Measurements from ENCODE around the gene DDO.

DDO gene, protein sequence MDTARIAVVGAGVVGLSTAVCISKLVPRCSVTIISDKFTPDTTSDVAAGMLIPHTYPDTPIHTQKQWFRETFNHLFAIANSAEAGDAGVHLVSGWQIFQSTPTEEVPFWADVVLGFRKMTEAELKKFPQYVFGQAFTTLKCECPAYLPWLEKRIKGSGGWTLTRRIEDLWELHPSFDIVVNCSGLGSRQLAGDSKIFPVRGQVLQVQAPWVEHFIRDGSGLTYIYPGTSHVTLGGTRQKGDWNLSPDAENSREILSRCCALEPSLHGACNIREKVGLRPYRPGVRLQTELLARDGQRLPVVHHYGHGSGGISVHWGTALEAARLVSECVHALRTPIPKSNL

DNA sequence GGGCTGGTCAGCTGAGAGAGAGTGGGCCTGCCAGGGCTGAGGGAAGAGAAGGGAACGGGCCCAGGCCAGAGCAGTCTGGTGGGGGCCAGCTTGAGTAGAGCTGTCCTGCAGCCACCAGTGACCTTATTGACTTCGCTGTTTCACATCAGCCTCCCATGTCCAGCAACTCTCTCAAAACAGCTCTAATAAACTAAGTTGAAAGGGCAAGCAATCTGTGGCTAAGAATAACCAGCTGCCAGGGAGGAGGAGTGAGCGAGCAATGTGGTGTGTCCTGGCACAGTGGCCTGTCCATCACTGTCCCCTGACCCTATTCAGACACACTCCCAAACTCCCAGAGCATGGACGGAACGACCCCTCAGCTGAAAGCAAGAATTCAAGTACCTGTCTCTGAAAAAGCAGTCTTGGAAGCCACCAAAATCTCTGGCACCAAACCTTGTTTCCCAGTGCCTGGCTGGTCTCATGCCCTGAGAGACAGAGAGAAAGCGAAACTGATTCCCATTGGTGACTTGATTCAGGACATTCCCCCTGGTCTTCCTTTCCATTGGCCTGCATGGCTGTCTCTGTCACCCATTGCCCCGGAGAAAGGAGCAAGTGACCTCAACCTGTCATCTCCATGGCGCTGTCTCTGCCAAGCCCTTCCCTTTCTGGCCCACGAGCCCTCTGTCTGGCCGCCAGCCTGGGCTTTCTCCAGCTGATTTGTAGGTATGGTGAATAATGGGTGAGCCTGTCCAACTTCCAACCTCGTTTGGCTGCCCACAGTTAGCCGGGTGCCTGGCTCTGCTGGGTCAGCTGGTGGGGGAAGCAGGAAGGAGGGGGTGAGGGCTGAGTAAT is at the start of gene DDO:
Gene DDO, minus strand, starts transcription at position 490 of the 831 bp plus-strand sequence. CDS start 2,113 bp downstream, outside the sequence.
- no peak for DNase-seq
- H3K4me3 ChIP-seq (ENCODE audit: low read depth, low read length) = no peak within 1 kb of the TSS
- no peak within 1 kb of the TSS for H3K27ac ChIP-seq
- H3K27me3 ChIP-seq (replicated peaks) = no peaks in the 10 kb centered on the region
- TF ChIP-seq, protein P1, sequence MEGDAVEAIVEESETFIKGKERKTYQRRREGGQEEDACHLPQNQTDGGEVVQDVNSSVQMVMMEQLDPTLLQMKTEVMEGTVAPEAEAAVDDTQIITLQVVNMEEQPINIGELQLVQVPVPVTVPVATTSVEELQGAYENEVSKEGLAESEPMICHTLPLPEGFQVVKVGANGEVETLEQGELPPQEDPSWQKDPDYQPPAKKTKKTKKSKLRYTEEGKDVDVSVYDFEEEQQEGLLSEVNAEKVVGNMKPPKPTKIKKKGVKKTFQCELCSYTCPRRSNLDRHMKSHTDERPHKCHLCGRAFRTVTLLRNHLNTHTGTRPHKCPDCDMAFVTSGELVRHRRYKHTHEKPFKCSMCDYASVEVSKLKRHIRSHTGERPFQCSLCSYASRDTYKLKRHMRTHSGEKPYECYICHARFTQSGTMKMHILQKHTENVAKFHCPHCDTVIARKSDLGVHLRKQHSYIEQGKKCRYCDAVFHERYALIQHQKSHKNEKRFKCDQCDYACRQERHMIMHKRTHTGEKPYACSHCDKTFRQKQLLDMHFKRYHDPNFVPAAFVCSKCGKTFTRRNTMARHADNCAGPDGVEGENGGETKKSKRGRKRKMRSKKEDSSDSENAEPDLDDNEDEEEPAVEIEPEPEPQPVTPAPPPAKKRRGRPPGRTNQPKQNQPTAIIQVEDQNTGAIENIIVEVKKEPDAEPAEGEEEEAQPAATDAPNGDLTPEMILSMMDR (IDR thresholded peaks at IDR 0.05; ENCODE audit: low read depth, low read length, missing control alignments) = no peak
- in situ Hi-C loops (cut with HindIII; ENCODE audit: low pct_ligation_motif_present, low sequenced_read_pairs) = no loop called here
- H3K36me3 ChIP-seq (replicated peaks) = no peaks in the 10 kb centered on the region

DNA sequence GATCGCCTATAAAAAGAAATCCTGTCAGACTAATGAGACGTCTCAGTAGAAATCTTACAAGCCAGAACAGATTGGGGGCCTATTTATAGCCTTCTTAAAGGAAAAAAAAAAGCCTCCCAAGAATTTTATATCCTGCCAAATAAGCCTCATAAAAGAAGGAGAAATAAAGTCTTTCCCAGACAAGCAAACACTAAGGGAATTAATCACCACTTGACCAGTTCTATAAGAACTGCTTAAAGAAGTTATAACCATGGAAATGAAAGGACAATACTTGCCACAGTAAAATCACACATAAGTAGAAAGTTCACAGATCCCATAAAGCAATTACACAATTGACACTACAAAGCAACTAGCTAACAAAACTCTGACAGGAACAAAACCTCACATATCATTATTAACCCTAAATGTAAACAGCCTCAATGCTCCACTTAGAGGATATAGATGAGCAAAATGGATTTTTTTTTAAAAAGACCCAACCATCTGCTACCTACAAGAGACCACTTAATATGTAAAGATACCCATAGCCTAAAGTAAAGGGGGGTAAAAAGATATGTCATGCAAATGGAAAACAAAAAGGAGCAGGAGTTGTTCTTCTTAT is 47.6 kb upstream of the DDO start:
- TF ChIP-seq, protein P1 (IDR thresholded peaks at IDR 0.05; ENCODE audit: low read depth, low read length, missing control alignments) = no peak
- Histone ChIP-seq H3K27ac (no peak overlapping the region), H3K36me3 (replicated peaks) (no peaks in the 10 kb centered on the region), H3K27me3 (replicated peaks) (no peaks in the 10 kb centered on the region), H3K4me3 (ENCODE audit: low read depth, low read length) (no peak overlapping the region)
- no peak for DNase-seq
- in situ Hi-C loops (cut with HindIII; ENCODE audit: low pct_ligation_motif_present, low sequenced_read_pairs) = no loop called here

DNA sequence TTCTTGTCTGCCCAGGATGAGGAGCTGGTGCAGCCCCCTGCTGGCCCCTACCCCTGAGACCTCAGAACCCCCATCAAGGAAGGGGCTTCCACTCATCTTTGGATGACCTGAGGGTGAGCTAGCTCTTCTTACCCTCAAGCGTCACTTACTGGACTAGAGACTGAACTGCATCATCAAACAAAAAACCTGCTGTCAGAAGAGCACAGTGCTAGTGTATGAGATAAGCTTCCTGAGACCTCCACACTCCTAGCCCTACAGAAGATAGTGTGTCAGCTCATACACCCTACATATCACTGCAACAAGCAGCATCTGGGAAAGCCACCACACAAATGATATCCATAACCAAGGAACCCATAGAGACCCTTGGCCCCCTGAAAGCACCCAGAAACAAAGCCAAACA is 46.0 kb upstream of the DDO start:
- H3K4me3 ChIP-seq (ENCODE audit: low read depth, low read length) = no peak overlapping the region
- no peak overlapping the region for H3K27ac ChIP-seq
- H3K36me3 ChIP-seq (replicated peaks) = no peaks in the 10 kb centered on the region
- TF ChIP-seq, protein P1 (IDR thresholded peaks at IDR 0.05; ENCODE audit: low read depth, low read length, missing control alignments) = no peak
- H3K27me3 ChIP-seq (replicated peaks) = no peaks in the 10 kb centered on the region
- in situ Hi-C loops (cut with HindIII; ENCODE audit: low pct_ligation_motif_present, low sequenced_read_pairs) = no loop called here
- no peak for DNase-seq

DNA sequence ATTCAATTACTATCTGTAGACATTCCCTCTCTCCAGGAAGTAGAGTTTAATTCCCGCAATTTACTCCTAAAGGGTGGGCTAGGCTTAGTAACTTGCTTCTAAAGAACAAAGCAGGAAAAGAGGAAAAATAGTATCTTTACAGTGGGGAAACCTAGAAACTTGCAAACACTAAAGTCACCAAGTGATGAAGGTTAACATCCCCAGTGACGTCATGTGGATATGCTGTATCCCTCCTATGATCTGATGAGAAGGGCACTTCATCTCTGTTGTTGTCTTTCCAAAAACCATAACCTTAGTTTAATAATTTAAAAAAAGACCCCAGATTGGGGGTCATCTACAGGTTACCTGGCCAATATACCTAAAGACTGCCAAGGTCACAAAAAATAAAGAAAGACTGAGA is 43.8 kb upstream of the DDO start:
- Histone ChIP-seq H3K4me3 (ENCODE audit: low read depth, low read length) (no peak overlapping the region), H3K27ac (no peak overlapping the region), H3K27me3 (replicated peaks) (no peaks in the 10 kb centered on the region), H3K36me3 (replicated peaks) (no peaks in the 10 kb centered on the region)
- no peak for DNase-seq
- TF ChIP-seq, protein P1 (IDR thresholded peaks at IDR 0.05; ENCODE audit: low read depth, low read length, missing control alignments) = no peak
- in situ Hi-C loops (cut with HindIII; ENCODE audit: low pct_ligation_motif_present, low sequenced_read_pairs) = no loop called here

DNA sequence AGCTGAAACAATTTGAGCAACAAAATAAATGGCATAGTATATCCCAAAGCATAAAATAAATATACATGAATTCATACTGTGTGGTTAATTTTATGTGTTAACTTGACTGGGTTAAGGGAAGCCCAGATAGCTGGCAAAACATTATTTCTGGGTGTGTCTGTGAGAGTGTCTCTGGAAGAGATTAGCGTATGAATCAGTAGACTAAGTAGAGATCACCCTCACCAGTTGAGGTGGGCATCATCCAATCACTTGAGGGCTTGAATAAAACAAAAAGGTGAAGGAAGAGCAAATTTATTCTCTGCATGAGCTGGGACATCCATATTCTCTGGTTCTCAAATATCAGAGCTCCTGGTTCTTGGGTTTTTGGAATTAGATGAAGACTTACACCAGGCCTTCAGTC is 43.1 kb upstream of the DDO start:
- no peak overlapping the region for H3K27ac ChIP-seq
- no peak for DNase-seq
- H3K36me3 ChIP-seq (replicated peaks) = no peaks in the 10 kb centered on the region
- TF ChIP-seq, protein P1 (IDR thresholded peaks at IDR 0.05; ENCODE audit: low read depth, low read length, missing control alignments) = no peak
- no peaks in the 10 kb centered on the region for H3K27me3 ChIP-seq (replicated peaks)
- H3K4me3 ChIP-seq (ENCODE audit: low read depth, low read length) = no peak overlapping the region
- in situ Hi-C loops (cut with HindIII; ENCODE audit: low pct_ligation_motif_present, low sequenced_read_pairs) = no loop called here

Measured in brain microvascular endothelial cell (primary cell).